Panc1 (cell line): ENCODE data around the gene MATN1. TPM values are rescaled to one million over a fixed set of nuclear protein-coding genes. Genes with fewer than 3 reads are reported as not detected.

ENCODE experiments used
- ATAC-seq: fragments of 200-7000 bp; cut with Tn5 transposase; 2 replicates; pipeline ENCODE4 v1.9.1; 2020; ENCODE audit warnings: mild to moderate bottlenecking, moderate library complexity
- BruUV-seq: library from RNA; stranded (reverse); fragments of 400-500 nt; replicated peaks from 2 replicates; lab custom pipeline; 2021; lab: Mats Ljungman, UMichigan
- CTCF ChIA-PET: fragments of 300-600 bp; sonication (Branson Sonifier 250); formaldehyde crosslinking; loops from one replicate; lab custom pipeline; 2022; ENCODE audit warnings: antibody characterized with exemption; lab: Charles Lee
- POLR2A ChIA-PET: fragments of 300-600 bp; sonication (Branson Sonifier 250); formaldehyde crosslinking; loops from one replicate; lab custom pipeline; 2022; ENCODE audit warnings: antibody characterized with exemption; lab: Charles Lee
- DNase-seq: peaks from one replicate; pipeline ENCODE4 v3.0.0-alpha.2; 2010; ENCODE audit warnings: low read depth, low spot score
- H3K27ac ChIP-seq: 2 replicates; pipeline ENCODE4 v1.5.1; 2011; ENCODE audit warnings: mild to moderate bottlenecking, low read length, inconsistent platforms
- H3K27me3 ChIP-seq: fragments of 200-500 bp; sonication (Bioruptor generic); 2 replicates; pipeline ENCODE4 v1.6.0; 2014; ENCODE audit warnings: low read length, inconsistent platforms; ENCODE audit not compliant: control insufficient read depth, insufficient read depth
- H3K36me3 ChIP-seq: fragments of 200-500 bp; sonication (Bioruptor generic); 2 replicates; pipeline ENCODE4 v1.5.1; 2014; ENCODE audit warnings: inconsistent platforms, mild to moderate bottlenecking, low read length, moderate library complexity; ENCODE audit not compliant: control insufficient read depth, insufficient read depth
- H3K4me1 ChIP-seq: 2 replicates; pipeline ENCODE4 v1.5.1; 2011; ENCODE audit warnings: inconsistent platforms, mild to moderate bottlenecking, low read length, moderate library complexity; ENCODE audit not compliant: control insufficient read depth, insufficient read depth
- H3K4me3 ChIP-seq, 2 experiments: 2 replicates each; pipeline ENCODE4 v1.5.1; 2011 to 2012; ENCODE audit warnings: low read depth in 2 of 2, low read length in 2 of 2, mild to moderate bottlenecking in 2 of 2, inconsistent platforms in 1 of 2, moderate library complexity in 1 of 2
- H3K9me3 ChIP-seq: fragments of 200-500 bp; sonication (Bioruptor generic); 2 replicates; pipeline ENCODE4 v1.5.1; 2014; ENCODE audit warnings: low read depth, mild to moderate bottlenecking, inconsistent platforms, low read length, moderate library complexity; ENCODE audit not compliant: control insufficient read depth, insufficient read depth
- CTCF ChIP-seq: fragments of 450-650 bp; IDR thresholded peaks from 2 replicates; pipeline ENCODE4 v1.5.1; 2017; ENCODE audit warnings: mild to moderate bottlenecking
- POLR2AphosphoS5 ChIP-seq: IDR thresholded peaks from 2 replicates; pipeline ENCODE4 v1.6.1; 2012; ENCODE audit warnings: mild to moderate bottlenecking, low read depth, low read length, moderate library complexity
- REST ChIP-seq, 2 experiments: IDR thresholded peaks; 2 replicates each; pipeline ENCODE4 v1.6.1; 2011 to 2012; ENCODE audit warnings: low read depth in 2 of 2, control low read depth in 1 of 2, low read length in 1 of 2, mild to moderate bottlenecking in 1 of 2, moderate library complexity in 1 of 2; ENCODE audit not compliant: insufficient read depth in 1 of 2
- SIN3A ChIP-seq: IDR thresholded peaks from 2 replicates; pipeline ENCODE4 v1.6.1; 2012; ENCODE audit warnings: low read depth, mild to moderate bottlenecking, low read length, moderate library complexity, borderline replicate concordance; ENCODE audit not compliant: insufficient read depth
- TCF7L2 ChIP-seq: IDR thresholded peaks from 2 replicates; pipeline ENCODE4 v1.6.1; 2011; ENCODE audit warnings: mild to moderate bottlenecking, low read depth, low read length, inconsistent platforms
- in situ Hi-C: cut with HindIII; loops from 2 replicates; pipeline ENCODE4 v1.10.0; 2016; ENCODE audit warnings: low sequenced_read_pairs, low pct_unique_long_range_greater_than_20kb
- intact Hi-C: fragments of 100-400 bp; cut with micrococcal nuclease; formaldehyde crosslinking; loops from one replicate; pipeline ENCODE4 v1.10.0; 2022; ENCODE audit not compliant: unreplicated experiment
- total RNA-seq: library from RNA; stranded (reverse); gene quantifications from one replicate; pipeline ENCODE4 v1.2.1, GENCODE V29; 2021; ENCODE audit not compliant: unreplicated experiment

The MATN1 gene
- total RNA-seq, 1 experiment from 2014 or later, result 0.59 TPM

- in situ Hi-C loops (no loop called here), intact Hi-C loops (no loop called here)
- no peaks in the 10 kb centered on the region for H3K36me3 ChIP-seq
- no TSS peak for BruUV-seq
- CTCF ChIA-PET, result no interaction called here
- no peaks in the 10 kb centered on the region; the same call in 1 of the 2 replicates for H3K4me1 ChIP-seq
- DNase-seq (no peak), ATAC-seq (no peak)
- no peak for TF ChIP-seq SIN3A
- no peak for TF ChIP-seq REST (IDR thresholded peaks at IDR 0.05; ENCODE audit: insufficient read depth in 1 of 2, low read depth in 2 of 2, low read length in 1 of 2)
- TF ChIP-seq CTCF, result no peak
- no peak for TF ChIP-seq TCF7L2
- no peak for TF ChIP-seq POLR2AphosphoS5
- H3K27me3 ChIP-seq, result peaks cover 13% of the 10 kb centered on the region; the same call in 1 of the 2 replicates
- H3K27ac ChIP-seq, result no peak overlapping the region
- H3K4me3 ChIP-seq, result no peak overlapping the region
- POLR2A ChIA-PET, result no interaction called here
- H3K9me3 ChIP-seq, result no peaks in the 10 kb centered on the region
Observed at GRCh38 chr1:30684259-30684658, 39.1 kb downstream of the MATN1 start.

- Histone ChIP-seq H3K4me1 (no peaks in the 10 kb centered on the region; the same call in 1 of the 2 replicates), H3K27me3 (peaks cover 13% of the 10 kb centered on the region; the same call in 1 of the 2 replicates), H3K36me3 (no peaks in the 10 kb centered on the region), H3K4me3 (no peak overlapping the region), H3K27ac (no peak overlapping the region), H3K9me3 (no peaks in the 10 kb centered on the region)
- intact Hi-C loops, result no loop called here
- TF ChIP-seq SIN3A (no peak), TCF7L2 (no peak), POLR2AphosphoS5 (no peak), REST (IDR thresholded peaks at IDR 0.05; ENCODE audit: insufficient read depth in 1 of 2, low read depth in 2 of 2, low read length in 1 of 2) (no peak), CTCF (no peak)
- ChIA-PET POLR2A (no interaction called here), CTCF (no interaction called here)
- in situ Hi-C loops, result no loop called here
- DNase-seq (no peak), ATAC-seq (no peak)
- BruUV-seq, result no TSS peak
Observed at GRCh38 chr1:30683699-30684098, 39.7 kb downstream of the MATN1 start.
